ENCODE measurements around the gene DYNC1H1. TPM values are rescaled to one million over a fixed set of nuclear protein-coding genes. Genes with fewer than 3 reads are reported as not detected.

Gene DYNC1H1
- total RNA-seq, 4 donors from 2014 or later: 546 to 624 (median 593) TPM

DNA sequence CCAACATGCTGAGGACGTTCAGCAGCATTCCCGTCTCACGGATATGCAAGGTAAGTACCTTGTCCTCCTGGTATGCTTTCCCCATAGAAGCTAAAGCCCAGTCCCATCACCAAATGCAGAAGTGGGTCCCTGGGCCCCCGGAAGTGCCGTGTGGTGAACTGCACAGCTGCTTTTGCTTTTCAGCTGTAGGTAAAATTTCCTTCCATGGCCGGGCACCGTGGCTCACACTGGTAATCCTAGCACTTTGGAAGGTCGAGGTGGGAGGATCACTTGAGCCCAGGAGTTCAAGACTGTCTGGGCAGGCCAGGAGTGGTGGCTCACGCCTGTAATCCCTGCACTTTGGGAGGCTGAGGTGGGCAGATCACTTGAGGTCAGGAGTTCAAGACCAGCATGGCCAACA lies 78.3 kb downstream of the DYNC1H1 start:
- 90 to 92% methylated on average over 8 of the region's 9 CpGs for WGBS, 2 donors
- intact Hi-C loops (cut with DNase I; ENCODE audit: low total_unique reads): loop anchor here (10.0 kb wide), 1 partner anchor 52 kb away; no protein-coding TSS in a partner anchor
- DNase-seq (ENCODE audit: low spot score in 2 of 2): no peak
- no peak overlapping the region for H3K4me3 ChIP-seq (ENCODE audit: low read depth, poor library complexity, severe bottlenecking)
- TF ChIP-seq, protein P1, sequence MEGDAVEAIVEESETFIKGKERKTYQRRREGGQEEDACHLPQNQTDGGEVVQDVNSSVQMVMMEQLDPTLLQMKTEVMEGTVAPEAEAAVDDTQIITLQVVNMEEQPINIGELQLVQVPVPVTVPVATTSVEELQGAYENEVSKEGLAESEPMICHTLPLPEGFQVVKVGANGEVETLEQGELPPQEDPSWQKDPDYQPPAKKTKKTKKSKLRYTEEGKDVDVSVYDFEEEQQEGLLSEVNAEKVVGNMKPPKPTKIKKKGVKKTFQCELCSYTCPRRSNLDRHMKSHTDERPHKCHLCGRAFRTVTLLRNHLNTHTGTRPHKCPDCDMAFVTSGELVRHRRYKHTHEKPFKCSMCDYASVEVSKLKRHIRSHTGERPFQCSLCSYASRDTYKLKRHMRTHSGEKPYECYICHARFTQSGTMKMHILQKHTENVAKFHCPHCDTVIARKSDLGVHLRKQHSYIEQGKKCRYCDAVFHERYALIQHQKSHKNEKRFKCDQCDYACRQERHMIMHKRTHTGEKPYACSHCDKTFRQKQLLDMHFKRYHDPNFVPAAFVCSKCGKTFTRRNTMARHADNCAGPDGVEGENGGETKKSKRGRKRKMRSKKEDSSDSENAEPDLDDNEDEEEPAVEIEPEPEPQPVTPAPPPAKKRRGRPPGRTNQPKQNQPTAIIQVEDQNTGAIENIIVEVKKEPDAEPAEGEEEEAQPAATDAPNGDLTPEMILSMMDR (IDR thresholded peaks at IDR 0.05): no peak
- TF ChIP-seq POLR2A (IDR thresholded peaks at IDR 0.05): no peak

DNA sequence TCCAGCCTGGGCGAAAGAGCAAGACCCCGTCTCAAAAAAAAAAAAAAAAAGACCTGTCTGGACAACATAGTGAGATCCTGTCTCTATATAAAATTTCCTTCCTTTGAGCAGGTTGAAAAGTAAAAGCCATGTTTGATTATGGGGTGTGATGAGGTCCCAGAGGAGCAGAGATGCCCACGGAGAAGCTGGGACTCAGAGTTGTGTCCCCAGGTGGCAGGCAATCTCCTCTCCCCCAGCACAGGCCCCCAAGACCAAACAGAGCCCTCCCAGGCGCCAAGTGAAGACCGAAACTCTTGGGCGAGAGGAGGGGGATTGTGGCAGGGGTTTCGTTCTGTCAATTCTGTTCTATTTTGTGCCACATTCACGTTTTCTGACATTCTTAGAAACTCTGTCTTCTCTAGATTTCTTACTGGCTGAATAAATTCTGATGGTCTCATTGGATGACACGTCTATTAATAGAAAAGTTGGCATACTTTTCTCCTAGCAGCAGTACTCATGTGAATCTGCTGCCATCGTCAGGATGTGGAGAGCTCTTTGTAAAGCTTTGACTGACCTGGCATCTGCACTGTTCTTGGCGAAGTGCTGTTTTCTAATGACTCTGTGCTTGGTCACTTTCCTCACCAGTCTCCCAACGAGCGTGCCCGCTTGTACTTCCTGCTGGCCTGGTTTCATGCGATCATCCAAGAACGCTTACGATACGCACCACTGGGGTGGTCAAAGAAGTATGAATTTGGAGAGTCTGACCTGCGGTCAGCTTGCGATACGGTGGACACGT lies 79.1 kb downstream of the DYNC1H1 start:
- TF ChIP-seq POLR2A (IDR thresholded peaks at IDR 0.05): no peak
- TF ChIP-seq, protein P1 (IDR thresholded peaks at IDR 0.05): no peak
- intact Hi-C loops (cut with DNase I; ENCODE audit: low total_unique reads): loop anchor here (10.0 kb wide), 1 partner anchor 51 kb away; no protein-coding TSS in a partner anchor
- H3K4me3 ChIP-seq (ENCODE audit: low read depth, poor library complexity, severe bottlenecking): no peak overlapping the region
- no peak for DNase-seq (ENCODE audit: low spot score in 2 of 2)
- WGBS, 2 donors: 75 to 82% methylated on average over 22 of the region's 22 CpGs

DNA sequence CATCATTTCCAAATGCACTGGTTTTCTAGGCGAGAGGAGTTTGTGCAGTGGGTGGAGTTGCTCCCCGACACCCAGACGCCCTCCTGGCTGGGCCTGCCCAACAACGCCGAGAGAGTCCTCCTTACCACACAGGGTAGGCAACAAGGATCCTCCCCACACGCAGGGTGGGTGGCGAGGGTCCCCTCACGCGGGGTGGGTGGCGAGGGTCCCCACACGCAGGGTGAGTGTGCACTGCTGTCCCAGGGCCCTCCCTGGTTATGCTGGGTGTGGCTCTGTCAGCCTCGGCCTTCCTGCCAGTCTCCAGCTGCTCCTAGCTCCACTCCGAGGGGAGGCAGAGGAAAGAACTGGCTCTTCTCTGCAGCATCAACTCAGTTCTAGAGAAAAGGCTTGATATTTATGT lies 80.2 kb downstream of the DYNC1H1 start:
- intact Hi-C loops (cut with DNase I; ENCODE audit: low total_unique reads): loop anchor here (10.0 kb wide), 1 partner anchor 50 kb away; no protein-coding TSS in a partner anchor
- no peak overlapping the region for H3K4me3 ChIP-seq (ENCODE audit: low read depth, poor library complexity, severe bottlenecking)
- TF ChIP-seq, protein P1 (IDR thresholded peaks at IDR 0.05): no peak
- TF ChIP-seq POLR2A (IDR thresholded peaks at IDR 0.05): no peak
- WGBS, 2 donors: 71 to 74% methylated on average over 13 of the region's 13 CpGs
- no peak for DNase-seq (ENCODE audit: low spot score in 2 of 2)

DNA sequence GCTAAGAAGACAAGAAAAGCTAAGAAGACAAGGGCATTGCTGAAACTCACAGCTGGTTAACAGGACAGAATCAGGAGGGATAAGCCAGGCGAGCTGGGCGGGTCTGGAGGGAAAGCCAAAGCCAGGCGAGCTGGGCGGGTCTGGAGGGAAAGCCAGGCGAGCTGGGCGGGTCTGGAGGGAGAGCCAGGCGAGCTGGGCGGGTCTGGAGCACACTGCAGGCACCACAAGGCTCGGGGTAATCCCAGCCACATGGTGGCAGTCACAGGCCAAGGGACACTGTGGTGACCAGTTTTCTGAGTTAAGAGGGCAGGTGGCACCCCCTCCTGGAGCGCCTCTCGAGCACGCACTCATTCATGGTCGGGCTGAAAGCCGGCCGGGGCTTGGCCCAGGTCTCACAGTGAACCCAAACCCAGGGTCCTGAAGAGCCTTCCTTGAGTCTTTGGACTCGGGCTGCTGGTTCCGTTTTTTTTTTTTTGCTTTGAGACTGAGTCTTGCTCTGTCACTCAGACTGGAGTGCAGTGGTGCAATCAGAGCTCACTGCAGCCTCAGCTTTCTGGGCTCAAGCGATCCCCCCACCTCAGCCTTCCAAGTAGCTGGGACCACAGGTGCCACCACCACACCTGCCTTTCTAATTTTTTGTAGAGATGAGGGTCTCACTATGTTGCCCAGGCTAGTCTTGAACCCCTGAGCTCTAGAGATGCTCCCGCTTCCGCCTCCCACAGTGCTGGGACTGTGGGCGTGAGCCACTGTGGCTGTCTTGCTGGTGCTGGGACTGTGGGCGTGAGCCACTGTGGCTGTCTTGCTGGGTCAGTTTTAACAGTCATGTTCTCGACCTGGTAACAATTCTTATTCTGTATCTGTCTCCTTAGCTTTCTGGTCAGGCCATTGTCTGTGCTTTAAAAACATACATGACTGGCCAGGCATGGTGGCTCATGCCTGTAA lies 82.2 kb downstream of the DYNC1H1 start:
- peak; percentile 84 to 96 for DNase-seq (ENCODE audit: low spot score in 2 of 2)
- 35 to 40% methylated on average over 23 of the region's 23 CpGs for WGBS, 2 donors
- no peak overlapping the region for H3K4me3 ChIP-seq (ENCODE audit: low read depth, poor library complexity, severe bottlenecking)
- TF ChIP-seq POLR2A (IDR thresholded peaks at IDR 0.05): no peak
- TF ChIP-seq, protein P1 (IDR thresholded peaks at IDR 0.05): no peak
- intact Hi-C loops (cut with DNase I; ENCODE audit: low total_unique reads): loop anchor here (10.0 kb wide), 1 partner anchor 48 kb away; no protein-coding TSS in a partner anchor

DNA sequence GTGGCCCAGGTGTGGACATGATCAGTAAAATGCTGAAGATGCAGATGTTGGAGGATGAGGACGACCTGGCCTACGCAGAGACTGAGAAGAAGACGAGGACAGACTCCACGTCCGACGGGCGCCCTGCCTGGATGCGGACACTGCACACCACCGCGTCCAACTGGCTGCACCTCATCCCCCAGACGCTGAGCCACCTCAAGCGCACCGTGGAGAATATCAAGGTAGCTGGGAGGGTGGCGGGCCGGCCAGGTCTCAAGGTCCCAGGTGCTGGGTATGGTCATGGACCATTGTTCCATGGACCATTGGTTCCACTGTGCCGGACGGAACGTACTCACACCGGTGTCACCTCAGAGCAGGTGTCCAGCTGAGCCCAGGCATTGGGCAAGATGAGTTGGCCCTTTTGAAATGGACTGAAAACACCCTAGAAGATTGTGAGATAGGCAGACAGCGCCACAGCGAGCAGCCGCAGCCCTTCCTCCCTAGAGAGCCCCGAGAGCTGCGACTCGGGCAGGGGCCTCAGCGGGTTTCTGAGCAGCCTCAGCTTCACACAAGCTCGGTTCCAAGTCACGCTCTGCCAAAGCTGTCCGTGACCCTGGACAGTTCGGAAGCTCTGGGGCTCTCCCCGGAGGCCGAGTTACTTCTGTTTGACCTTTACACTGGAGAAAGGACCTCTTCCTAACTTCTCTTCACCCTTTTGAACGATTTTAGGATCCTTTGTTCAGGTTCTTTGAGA lies 83.6 kb downstream of the DYNC1H1 start:
- H3K4me3 ChIP-seq (ENCODE audit: low read depth, poor library complexity, severe bottlenecking): no peak overlapping the region
- intact Hi-C loops (cut with DNase I; ENCODE audit: low total_unique reads): loop anchor here (10.0 kb wide), 1 partner anchor 47 kb away; no protein-coding TSS in a partner anchor
- 92 to 94% methylated on average over 33 of the region's 33 CpGs for WGBS, 2 donors
- no peak for DNase-seq (ENCODE audit: low spot score in 2 of 2)
- TF ChIP-seq POLR2A (IDR thresholded peaks at IDR 0.05): no peak
- TF ChIP-seq, protein P1 (IDR thresholded peaks at IDR 0.05): no peak

Measured in lower leg skin (tissue), 4 donors.